GM18499 (cell line): ENCODE measurements around the gene TMEM212.
"Not testable (repeated sequence)": the region's sequence is repeated elsewhere in the genome, so short reads cannot be mapped to it uniquely, and the experiment has no call there.

ENCODE experiments used
- ATAC-seq: cut with Tn5 transposase; IDR thresholded peaks from one replicate; pipeline ENCODE4 v1.9.1; 2021; ENCODE audit warnings: moderate number of reproducible peaks; ENCODE audit not compliant: insufficient read depth, unreplicated experiment

TMEM212 gene

GRCh38 chr3:171880101-171880870 is 37.1 kb downstream of the TMEM212 start:
- no peak for ATAC-seq

DNA sequence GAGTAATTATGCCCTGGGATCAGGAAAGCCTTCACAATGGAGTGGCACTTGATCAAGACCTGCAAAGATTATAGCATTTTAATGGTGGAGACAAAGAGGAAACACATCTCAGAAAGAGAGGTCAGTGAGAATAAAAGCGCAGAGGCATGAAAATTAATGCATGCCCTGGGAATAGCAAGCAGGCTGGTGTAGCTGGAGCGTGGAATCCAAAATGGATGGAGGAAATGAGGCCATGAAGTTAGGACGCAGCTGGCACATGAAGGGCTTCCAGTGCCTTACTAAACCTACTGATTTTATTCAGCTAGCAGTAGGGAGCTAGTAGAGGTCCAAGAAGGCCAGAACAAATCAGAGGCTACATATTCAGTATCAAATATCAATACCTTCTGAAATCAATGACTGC is 38.1 kb downstream of the TMEM212 start:
- ATAC-seq: no peak

- ATAC-seq: no peak
These were observed 40.2 kb downstream of the TMEM212 start for GRCh38 chr3:171883257-171883892.

DNA sequence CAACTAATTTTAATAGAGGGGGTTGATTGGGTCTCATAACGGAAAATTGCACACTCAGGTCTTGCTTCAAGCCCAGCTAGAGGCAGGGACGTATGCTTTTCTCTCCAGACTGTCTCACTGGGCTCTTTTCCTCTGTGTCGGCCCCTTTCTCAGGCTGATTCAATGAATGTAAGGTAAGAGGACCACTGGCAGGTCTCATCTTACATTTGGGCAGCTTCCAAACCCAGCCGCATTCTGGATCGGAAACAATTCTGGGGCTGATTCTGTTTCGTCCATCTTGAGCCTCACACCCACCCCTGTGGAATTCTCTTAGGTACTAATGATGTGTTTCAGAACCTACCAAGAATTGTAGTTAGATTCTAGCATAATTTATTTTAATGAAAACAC is 40.7 kb downstream of the TMEM212 start:
- ATAC-seq: no peak

DNA sequence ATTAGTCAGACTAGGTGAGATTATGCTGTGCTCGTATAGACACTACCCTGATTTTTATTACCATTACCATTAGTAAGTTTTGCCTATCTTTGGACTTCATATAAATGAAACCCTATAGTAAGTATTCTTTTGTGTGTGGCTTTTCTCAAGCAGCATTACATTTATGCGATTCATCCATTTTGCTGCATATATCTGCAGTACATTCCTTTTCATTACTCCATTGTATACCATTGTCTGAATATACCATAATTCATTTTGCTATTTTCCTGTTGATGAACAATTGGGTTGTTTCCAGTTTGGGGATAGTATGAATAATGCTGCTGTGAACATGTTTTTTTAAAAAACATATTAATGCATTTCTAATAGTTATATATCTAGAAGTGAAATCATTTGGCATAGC is 45.3 kb downstream of the TMEM212 start:
- ATAC-seq: no peak

DNA sequence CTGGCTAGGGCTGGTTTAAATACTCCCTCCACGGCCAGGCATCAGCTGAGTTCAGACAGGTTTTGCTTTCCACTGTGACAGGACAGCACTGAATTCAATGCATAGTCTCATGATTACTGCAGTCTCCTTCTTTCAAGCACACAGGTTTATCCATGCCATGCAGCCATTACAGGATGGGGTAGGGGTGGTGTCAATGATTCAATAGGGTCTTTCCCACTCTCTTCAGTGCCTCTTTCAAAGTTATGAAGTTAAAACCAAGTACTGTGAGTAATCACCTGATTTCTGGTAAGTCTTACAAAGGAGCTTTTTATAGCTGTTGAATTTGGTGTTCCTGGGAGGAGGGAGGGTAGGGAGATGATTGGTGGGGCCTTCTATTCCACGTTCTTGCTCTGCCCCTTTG is 47.2 kb downstream of the TMEM212 start:
- no peak for ATAC-seq

DNA sequence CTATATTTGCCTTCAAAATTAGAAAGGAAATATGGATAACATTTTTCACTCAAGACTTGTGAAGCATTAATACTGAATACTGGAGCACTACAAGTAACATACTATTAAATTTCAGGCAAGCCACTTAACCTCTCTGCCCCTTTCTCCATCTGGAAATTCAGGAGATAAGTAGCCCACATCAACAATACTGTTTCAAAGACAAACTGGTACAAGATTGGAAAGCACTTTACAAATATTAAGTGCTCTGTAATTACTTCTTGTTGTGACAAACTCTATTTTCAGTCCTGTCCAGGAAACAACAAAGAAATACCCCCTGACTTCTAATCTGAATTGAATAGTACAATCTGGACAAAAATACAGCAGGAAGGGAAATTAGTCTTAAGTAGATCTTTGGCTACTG is 49.3 kb downstream of the TMEM212 start:
- no peak for ATAC-seq

GRCh38 chr3:171895291-171895690 is 52.1 kb downstream of the TMEM212 start:
- ATAC-seq: no peak

- no peak for ATAC-seq
These were observed 52.8 kb downstream of the TMEM212 start for GRCh38 chr3:171895900-171896299.

GRCh38 chr3:171896316-171896715 is 53.2 kb downstream of the TMEM212 start:
- no peak for ATAC-seq

- ATAC-seq: no peak
These were observed 55.0 kb downstream of the TMEM212 start for GRCh38 chr3:171898192-171898591.

- no peak for ATAC-seq
These were observed 57.3 kb downstream of the TMEM212 start for GRCh38 chr3:171900446-171900845.

GRCh38 chr3:171901615-171902312 is 58.6 kb downstream of the TMEM212 start:
- ATAC-seq: no peak

GRCh38 chr3:171904829-171905228 is 61.7 kb downstream of the TMEM212 start:
- ATAC-seq: no peak

- ATAC-seq: not testable (repeated sequence)
These were observed 63.4 kb downstream of the TMEM212 start for GRCh38 chr3:171906503-171906902.

DNA sequence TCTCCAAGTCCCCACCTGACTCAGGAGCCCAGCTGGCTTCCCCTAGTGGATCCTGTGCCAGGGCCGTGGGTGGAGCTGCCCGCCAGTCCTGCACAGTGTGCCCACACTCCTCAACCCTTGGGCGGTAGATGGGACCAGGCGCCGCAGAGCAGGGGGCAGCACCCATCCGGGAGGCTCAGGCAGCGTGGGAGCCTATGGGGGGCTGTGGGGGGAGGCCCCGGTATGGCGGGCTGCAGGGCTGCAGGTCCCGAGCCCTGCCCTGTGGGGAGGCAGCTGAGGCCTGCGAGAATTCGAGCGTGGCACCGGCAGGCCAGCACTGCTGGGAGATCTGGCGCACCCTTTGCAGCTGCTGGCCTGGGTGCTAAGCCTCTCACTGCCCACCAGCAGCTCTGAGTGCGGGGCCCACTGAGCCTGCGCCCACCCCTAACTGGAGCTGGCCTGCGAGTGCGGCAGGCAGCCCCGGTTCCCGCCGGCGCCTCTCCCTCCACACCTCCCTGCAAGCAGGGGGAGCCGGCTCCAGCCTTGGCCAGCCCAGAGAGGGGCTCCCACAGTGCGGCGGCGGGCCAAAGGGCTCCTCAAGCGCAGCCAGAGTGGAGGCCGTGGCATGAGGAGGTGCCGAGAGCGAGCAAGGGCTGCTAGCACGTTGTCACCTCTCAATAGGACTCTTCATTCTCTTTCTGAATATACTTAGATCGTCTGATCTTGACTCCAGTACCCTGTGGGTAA is 64.0 kb downstream of the TMEM212 start:
- no peak for ATAC-seq

GRCh38 chr3:171907761-171908160 is 64.6 kb downstream of the TMEM212 start:
- ATAC-seq: no peak

DNA sequence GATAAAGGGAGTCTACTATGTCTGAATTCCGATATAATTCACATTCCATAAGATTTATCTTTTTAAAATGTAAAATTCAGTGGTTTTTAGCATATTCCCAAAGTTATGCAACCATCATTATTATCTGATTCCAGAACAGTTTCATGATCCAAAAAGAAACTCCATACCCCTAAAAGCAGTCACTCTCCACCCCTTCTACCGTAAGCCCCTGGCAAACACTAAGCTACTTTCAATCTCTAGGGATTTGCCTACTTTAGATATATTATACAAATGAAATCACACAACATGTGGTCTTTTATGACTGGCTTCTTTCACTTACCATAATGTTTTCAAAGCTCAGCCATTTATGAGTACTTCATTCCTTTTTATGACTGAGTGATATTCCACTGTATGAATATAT is 65.6 kb downstream of the TMEM212 start:
- no peak for ATAC-seq
